CD4-positive, alpha-beta T cell treated with Interleukin-15 for 4 hours (primary cell): ENCODE data around the gene OGFR.

Source experiments
- DNase-seq: peaks from one replicate; pipeline ENCODE4 v3.0.0-alpha.2; 2020; ENCODE audit warnings: low spot score

Gene OGFR

DNA sequence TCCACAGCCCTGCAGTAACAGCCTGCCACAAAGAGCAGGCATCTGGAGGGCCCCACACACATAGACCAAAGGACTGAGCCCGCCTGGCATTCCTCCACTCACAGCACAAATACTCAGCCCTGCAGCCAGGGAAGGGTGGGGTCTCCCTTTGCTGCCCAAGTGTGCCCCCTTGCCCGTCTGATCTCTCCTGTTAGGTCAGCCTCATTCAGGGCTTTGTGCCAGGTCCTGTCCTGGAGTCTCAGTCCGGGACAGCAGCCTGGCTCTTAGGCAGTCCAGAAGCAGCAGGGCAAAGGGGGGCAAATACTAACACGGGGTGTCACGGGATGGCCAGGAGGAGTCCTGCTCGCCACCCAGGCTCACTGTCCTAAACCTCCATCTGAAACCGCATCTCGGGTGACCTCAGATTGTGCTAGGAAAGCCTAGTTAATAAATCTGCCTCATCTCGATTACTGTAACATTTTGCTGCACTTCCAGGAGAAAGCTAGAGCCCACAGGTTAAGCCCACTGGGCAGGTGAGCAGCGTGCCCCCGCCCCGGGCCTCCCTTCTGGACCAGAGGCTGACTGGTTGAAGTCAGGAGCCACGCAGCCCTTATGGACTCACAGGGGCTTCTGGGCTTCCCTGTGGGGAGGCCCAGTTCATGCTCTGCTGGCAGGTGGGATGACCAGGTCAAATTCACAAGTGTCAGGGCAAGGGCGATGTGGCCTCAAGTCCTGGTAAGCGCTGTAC, 3.2 kb upstream of the OGFR start:
- DNase-seq: no peak

DNA sequence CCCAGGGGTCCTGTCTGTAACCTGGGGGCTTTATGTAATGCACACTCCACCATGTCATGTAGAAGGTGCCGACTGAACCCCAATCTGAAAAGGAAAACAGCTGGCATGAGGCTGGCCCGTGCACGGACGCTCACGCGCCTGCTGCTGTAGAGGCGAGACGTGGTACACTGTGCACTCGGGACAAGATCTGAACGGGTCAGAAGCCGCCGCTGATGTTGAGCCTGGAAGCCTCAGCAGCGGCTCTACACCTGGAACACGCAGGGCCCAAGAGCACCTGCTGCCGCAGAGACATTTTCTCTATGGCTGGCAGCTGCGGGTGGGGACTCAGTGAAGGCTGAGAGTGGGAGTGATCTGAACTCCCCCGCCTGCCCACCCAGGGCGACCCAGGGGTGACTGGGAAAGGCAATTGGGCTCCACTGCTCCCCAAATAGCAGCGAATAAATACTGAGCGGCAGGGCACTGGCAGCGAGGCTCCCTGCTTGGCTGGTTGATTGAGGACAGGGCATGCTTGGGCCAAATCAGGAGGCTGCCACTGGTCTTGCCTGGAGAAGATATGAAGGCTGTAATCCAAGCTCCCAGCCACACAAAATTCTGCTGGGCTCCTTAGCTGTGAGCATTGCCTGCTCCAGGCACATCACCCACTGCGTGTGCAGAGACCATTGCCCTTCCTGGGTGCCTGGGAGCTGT, 2.5 kb upstream of the OGFR start:
- no peak for DNase-seq

- DNase-seq: no peak
These were observed 511 bp upstream of the OGFR start for GRCh38 chr20:62804021-62804626.

DNA sequence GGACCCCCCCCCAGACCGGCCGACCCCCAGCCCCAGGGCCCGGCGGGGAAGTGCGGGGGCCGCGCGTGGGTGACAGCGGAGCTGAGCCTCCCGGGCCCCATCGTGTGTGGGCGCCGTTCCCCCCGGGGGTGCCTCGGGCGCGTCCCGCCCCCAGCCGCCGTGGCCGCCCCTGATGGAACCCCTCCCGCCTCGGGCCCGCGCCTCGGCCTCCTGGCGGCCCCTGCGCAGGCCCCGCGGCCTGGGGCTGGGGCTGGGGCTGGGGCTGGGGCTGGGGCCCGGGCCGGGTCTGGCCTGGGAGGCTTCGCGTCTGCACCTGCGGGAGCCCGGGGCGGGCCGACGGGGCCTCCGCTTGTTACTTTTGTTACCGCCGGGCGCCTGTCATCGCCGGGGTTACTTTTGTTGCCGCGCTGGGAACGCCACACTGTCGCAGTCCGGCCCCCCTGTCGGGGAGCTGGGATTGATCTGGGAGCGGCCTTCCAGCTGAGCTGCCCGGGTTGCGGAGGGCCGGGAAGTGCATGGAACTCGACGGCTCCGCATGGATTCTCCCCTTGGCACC, 598 bp downstream of the OGFR start:
- DNase-seq: no peak

DNA sequence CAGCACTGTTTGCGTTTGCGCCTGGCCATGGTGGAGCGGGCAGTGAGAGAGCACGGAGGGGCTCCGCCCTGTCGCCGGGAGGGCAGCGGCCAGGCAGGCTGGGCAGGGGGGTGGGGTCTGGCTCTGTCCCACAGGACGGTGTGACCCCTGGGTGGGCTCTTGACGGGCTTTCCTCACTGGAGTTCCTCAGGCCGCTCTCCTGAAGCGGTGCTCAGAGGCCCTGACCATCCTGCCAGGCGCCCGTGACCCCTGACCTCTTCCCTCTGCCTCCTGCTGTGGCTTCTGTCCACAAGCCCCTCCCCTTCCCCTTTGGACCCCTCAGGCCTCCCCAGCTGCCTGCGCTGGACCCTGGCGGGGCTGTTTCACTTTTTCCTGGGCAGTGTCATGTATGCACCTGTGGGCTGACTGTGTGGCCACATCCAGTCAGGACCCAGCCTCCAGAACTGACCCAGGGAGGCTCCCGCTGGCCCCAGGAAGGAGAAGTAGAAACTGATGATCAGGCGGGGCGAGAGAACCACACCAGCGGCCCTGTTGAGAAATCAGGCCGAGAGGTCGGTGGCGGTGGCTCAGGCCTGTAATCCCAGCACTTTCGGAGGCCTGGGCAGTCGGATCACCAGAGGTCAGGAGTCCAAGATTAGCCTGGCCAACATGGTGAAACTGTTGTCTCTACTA, 1.2 kb downstream of the OGFR start:
- no peak for DNase-seq

DNA sequence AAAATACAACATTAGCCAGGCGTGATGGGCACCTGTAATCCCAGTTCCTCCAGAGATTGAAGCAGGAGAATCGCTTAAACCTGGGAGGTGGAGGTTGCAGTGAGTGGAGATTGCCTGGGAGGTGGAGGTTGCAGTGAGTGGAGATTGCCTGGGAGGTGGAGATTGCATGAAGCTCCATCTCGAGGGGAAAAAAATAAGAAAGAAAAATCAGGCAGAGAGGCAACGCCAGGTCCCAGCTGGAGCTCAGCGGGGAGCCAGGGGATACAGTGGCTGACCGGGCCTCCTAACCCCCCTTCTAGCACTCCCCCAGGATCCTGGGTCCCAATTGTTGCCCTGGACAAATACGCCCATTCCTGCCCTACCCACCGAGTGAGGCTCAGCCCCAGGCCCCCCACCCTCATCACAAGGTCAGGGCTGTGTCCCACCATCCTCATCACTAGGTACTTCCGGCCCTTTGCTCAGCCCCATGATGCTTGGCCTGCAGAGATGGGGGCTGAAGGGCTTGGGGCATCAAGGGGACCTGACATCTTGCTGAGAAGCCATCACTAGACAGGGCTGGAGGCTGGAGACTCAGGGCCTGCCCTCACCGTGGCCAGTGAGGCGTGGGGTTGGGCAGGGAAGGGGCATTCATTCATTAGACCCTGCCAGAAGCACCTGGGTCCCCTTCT, 1.9 kb downstream of the OGFR start:
- DNase-seq: no peak

GRCh38 chr20:62807444-62808210, 3.0 kb downstream of the OGFR start:
- no peak for DNase-seq

DNA sequence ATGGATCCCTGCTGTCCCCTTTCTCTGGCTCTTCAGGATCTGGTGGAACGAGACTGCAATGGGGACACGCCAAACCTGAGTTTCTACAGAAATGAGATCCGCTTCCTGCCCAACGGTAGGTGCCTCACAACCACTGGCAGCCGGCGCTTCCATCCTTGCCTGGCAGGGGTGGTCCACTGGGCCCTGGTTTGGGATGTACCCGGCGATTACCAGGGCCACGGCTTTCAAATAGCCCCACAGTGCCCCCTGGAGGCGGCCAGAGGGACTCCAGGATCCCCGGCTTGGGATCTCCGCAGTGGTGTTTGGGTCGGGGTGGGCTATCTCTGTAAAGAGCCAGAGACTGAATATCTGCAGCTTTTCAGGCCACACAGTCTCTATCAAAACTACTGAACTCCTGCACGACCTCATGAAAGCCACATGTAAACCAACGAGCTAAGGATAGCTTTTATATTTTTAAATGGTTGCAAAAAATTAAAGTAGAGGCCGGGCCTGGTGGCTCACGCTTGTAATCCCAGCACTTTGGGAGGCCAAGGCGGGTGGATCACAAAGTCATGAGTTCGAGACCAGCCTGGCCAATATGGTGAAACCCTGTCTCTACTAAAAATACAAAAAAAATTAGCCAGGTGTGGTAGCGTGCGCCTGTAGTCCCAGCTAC, 3.7 kb downstream of the OGFR start:
- peak; percentile 73 for DNase-seq

DNA sequence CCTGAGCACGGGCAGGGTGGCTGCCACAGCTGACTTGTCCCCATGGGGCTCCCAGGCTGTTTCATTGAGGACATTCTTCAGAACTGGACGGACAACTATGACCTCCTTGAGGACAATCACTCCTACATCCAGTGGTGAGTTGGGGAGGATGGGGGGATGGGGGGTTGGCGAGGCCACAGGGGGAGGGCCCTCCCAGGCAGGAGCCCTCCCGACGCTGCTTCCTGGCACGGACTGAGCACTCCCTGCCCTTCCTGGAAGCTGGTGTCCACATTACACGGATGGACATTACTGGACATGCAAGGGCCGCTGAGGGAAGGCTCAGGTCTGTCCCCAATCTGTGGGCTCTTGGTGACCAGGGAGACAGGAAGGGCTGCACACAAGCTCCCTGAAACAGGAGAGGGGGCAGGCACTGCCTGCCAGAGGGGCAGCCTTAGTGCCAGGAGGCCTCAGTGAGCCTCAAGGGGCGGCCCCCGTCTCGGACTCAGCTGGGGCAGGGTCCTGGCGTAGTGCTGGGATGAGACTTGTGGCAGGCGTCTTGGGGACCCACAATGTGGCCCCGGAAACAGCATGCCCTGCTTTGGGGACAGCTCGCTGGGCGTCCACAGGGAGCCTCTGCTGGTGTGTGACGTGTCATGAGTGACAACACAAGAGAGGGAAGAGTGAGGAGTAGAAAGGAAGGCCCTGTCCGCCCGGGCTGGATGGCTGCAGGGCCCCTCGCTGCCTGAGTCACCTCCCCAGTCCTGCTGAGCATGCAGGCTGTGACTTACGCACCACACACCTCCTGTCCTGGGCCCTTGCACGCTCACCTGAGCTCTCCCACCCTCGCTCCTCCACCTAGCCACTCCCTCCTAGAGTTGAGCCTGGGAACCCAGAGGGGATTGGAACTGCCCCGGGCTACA, 5.1 kb downstream of the OGFR start:
- DNase-seq: no peak

DNA sequence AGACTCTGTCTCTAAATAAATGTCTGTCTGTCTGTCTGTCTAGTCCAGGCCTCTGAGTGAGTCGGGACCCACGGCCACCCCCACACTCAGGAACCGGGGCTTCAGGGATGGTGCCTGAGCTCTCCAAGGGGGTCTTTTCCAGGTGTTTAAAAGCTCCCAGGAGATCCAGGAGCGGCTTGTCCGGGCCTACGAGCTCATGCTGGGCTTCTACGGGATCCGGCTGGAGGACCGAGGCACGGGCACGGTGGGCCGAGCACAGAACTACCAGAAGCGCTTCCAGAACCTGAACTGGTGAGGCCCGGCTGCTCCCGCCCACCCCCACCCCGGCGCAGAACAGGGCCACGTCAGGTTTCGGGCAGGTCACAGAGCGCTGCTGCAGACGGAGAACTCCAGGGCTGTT, 6.7 kb downstream of the OGFR start:
- no peak for DNase-seq

DNA sequence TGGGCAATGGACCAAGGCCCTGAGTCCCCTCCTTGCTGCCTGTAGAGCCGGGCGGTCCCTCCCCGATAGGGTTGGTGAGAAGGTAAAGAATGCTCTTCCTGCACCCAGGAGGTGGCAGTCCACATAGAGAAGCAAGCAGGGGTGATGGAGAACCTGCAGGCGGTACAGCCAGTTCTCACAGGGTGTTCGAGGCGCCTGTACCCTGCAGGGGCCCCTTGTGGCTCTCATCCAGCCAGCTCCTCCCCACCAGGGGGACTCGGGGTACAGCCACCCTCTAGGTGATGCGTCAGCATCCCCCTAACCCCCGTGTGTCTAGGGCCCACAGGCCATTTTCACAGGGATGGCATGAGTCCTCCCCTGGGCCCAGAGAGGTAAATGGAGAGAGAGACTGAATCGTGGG, 7.1 kb downstream of the OGFR start:
- DNase-seq: no peak

GRCh38 chr20:62812181-62812906, 7.7 kb downstream of the OGFR start:
- no peak for DNase-seq

GRCh38 chr20:62812907-62813200, 8.2 kb downstream of the OGFR start:
- no peak for DNase-seq

GRCh38 chr20:62813588-62813987, 9.0 kb downstream of the OGFR start:
- no peak for DNase-seq

DNA sequence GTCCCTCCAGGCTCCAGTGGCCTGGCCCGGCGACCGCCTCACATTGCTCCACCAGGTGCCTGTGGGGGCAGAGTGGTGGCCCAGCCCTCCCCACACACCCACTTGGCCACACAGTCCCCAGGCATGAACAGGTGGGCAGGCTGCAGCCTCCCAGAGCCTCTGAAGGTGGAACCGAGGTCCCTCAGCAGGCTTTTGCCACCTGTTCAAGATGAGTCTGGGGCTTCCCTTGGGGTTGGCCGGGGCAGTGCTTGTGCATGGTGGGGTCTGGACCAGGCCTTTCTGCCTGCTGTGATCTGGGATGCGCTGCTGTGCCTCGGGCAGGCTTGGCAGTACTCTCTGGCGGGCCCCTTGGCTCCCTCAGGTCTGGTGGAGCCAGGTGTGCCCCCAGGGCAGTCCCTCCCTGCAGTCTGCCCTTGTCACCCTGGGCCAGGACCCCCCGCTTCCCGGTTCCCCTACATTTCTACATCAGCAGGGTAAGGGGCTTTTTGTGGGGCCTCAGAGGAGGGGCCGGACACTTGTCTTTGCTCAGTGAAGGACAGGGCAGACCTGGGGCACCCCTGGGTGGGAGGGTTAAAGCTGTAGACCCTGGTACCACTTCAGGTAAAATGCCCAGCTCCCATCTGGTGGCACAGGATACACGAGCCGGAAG, 9.5 kb downstream of the OGFR start:
- no peak for DNase-seq

DNA sequence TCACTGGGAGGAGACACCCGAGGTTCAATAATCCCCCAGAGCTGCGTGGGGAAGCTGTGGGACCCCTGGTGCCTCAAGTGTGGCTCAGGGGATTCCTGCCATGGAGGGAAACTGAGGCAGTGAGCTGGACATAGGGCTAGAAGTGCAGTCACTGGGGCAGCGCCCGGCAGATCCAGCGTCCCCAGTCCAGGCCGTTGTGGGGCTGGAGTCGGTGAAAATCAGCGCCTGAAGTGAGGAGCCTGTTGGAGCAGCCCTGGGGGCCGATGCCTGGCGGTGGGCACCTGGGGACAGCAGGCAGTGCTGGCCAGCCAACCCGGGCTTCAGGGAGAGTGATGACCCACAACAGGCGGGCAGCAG, 10.1 kb downstream of the OGFR start:
- no peak for DNase-seq

GRCh38 chr20:62815066-62815991, 10.7 kb downstream of the OGFR start:
- DNase-seq: no peak
